Smooth muscle cell (in vitro differentiated cells): Measurements from ENCODE around the gene SNRPA. TPM values are rescaled to one million over a fixed set of nuclear protein-coding genes. Genes with fewer than 3 reads are reported as not detected.

Experiments used
- DNase-seq: peaks from one replicate; lab custom pipeline; 2025; ENCODE audit not compliant: unreplicated experiment; lab: John Stamatoyannopoulos, UW
- H2AFZ ChIP-seq: fragments of 200-600 bp; sonication (generic); 2 replicates; pipeline ENCODE4 v1.6.0; 2016; ENCODE audit warnings: antibody characterized with exemption, low read depth, mild to moderate bottlenecking
- H3F3A ChIP-seq: fragments of 200-600 bp; sonication (generic); 2 replicates; pipeline ENCODE4 v1.6.0; 2017; ENCODE audit warnings: antibody characterized with exemption, low read depth
- H3K27ac ChIP-seq: fragments of 200-600 bp; sonication (generic); 2 replicates; pipeline ENCODE4 v1.5.1; 2016; ENCODE audit warnings: low read depth, mild to moderate bottlenecking
- H3K27me3 ChIP-seq: fragments of 200-600 bp; sonication (generic); 2 replicates; pipeline ENCODE4 v1.6.1; 2016; ENCODE audit warnings: low read depth, mild to moderate bottlenecking
- H3K36me3 ChIP-seq: fragments of 200-600 bp; sonication (generic); 2 replicates; pipeline ENCODE4 v1.5.1; 2016; ENCODE audit warnings: low read depth
- H3K4me1 ChIP-seq: fragments of 200-600 bp; sonication (generic); 2 replicates; pipeline ENCODE4 v1.5.1; 2016; ENCODE audit warnings: low read depth
- H3K4me2 ChIP-seq: fragments of 200-600 bp; sonication (generic); 2 replicates; pipeline ENCODE4 v1.6.0; 2016; ENCODE audit warnings: mild to moderate bottlenecking
- H3K4me3 ChIP-seq: fragments of 200-600 bp; sonication (generic); 2 replicates; pipeline ENCODE4 v1.5.1; 2016; ENCODE audit warnings: mild to moderate bottlenecking
- H3K79me2 ChIP-seq: fragments of 200-600 bp; sonication (generic); 2 replicates; pipeline ENCODE4 v1.6.0; 2016; ENCODE audit warnings: low read depth, mild to moderate bottlenecking
- H3K9ac ChIP-seq: fragments of 200-600 bp; sonication (generic); 2 replicates; pipeline ENCODE4 v1.6.0; 2016; ENCODE audit warnings: low read depth
- H3K9me3 ChIP-seq: fragments of 200-600 bp; sonication (generic); replicated peaks from 2 replicates; pipeline ENCODE4 v1.5.1; 2016; ENCODE audit warnings: low read depth
- H4K20me1 ChIP-seq: fragments of 200-600 bp; sonication (generic); 2 replicates; pipeline ENCODE4 v1.6.0; 2016; ENCODE audit warnings: low read depth
- CTCF ChIP-seq: fragments of 200-600 bp; sonication (generic); IDR thresholded peaks from 2 replicates; pipeline ENCODE4 v1.5.1; 2017; ENCODE audit warnings: borderline replicate concordance, mild to moderate bottlenecking, antibody characterized with exemption; ENCODE audit not compliant: insufficient read depth, poor library complexity, severe bottlenecking
- WGBS: methylation state at CpG from one replicate; pipeline ENCODE4 v1.1.7; 2016; ENCODE audit warnings: low lambda C conversion rate; 5-methylcytosine and 5-hydroxymethylcytosine counted together
- polyA plus RNA-seq: library from polyadenylated mRNA; unstranded; fragments of >200 nt; fragmentation: Nextera tagmentation; extraction: Ambion mirVana; gene quantifications from 2 replicates; pipeline ENCODE4 v1.2.1, GENCODE V29; 2016
- total RNA-seq: library from RNA; depleted of rRNA; stranded (reverse); fragments of >200 nt; gene quantifications from 2 replicates; pipeline ENCODE4 v1.2.3, GENCODE V29; 2014

Gene SNRPA
- total RNA-seq (30.3 and 39.3 TPM in 2 replicates), polyA plus RNA-seq (87.7 TPM in 2 replicates)

GRCh38 chr19:40750874-40751537, at the start of gene SNRPA:
SNRPA (plus strand) TSS chr19:40751203; CDS start chr19:40751409, 206 bp downstream.
- Histone ChIP-seq H3K4me1 (peaks cover 16% of the 10 kb centered on the region), H3K79me2 (peaks cover 42% of the 10 kb centered on the region), H3K9ac (peak within 1 kb of the TSS; percentile 89), H3K36me3 (no peaks in the 10 kb centered on the region), H4K20me1 (peaks cover 22% of the 10 kb centered on the region), H3F3A (no peaks in the 10 kb centered on the region), H3K4me2 (peak within 1 kb of the TSS; percentile 97), H3K4me3 (peak within 1 kb of the TSS; percentile 72), H2AFZ (peak within 1 kb of the TSS; percentile 68), H3K27me3 (no peaks in the 10 kb centered on the region), H3K27ac (peak within 1 kb of the TSS; percentile 93), H3K9me3 (no peaks in the 10 kb centered on the region)
- DNase-seq = peak; percentile 99
- WGBS = under 1% methylated on average over 45 of the region's 46 CpGs
- no peak for TF ChIP-seq CTCF

- Histone ChIP-seq H4K20me1 (no peaks in the 10 kb centered on the region), H3K27ac (no peak overlapping the region), H3K4me2 (no peak overlapping the region), H3K4me3 (no peak overlapping the region), H3F3A (no peaks in the 10 kb centered on the region), H2AFZ (no peak overlapping the region), H3K9ac (no peak overlapping the region), H3K4me1 (no peaks in the 10 kb centered on the region), H3K79me2 (no peaks in the 10 kb centered on the region), H3K36me3 (no peaks in the 10 kb centered on the region), H3K9me3 (no peaks in the 10 kb centered on the region), H3K27me3 (no peaks in the 10 kb centered on the region)
- WGBS = 97% methylated on average over 6 of the region's 6 CpGs
- TF ChIP-seq CTCF = no peak
- DNase-seq = no peak
Measured at GRCh38 chr19:40701758-40702157, 49.2 kb upstream of the SNRPA start.

GRCh38 chr19:40702337-40703012, 48.5 kb upstream of the SNRPA start:
- no peak for DNase-seq
- H3K4me1 ChIP-seq = no peaks in the 10 kb centered on the region
- no peak overlapping the region for H2AFZ ChIP-seq
- H4K20me1 ChIP-seq = no peaks in the 10 kb centered on the region
- H3K27ac ChIP-seq = no peak overlapping the region
- no peaks in the 10 kb centered on the region for H3K9me3 ChIP-seq
- no peak overlapping the region for H3K4me3 ChIP-seq
- H3K9ac ChIP-seq = no peak overlapping the region
- no peaks in the 10 kb centered on the region for H3K36me3 ChIP-seq
- peak; percentile 26 for TF ChIP-seq CTCF
- no peak overlapping the region for H3K4me2 ChIP-seq
- no peaks in the 10 kb centered on the region for H3K27me3 ChIP-seq
- no peaks in the 10 kb centered on the region for H3K79me2 ChIP-seq
- no peaks in the 10 kb centered on the region for H3F3A ChIP-seq
- 71% methylated on average over 17 of the region's 18 CpGs for WGBS
